Ovary (tissue), 3 donors: ENCODE data around the gene GPR141.

Experiments used
- CTCF ChIP-seq, 3 donors: fragments of 450-650 bp in 2 of 3; fragments of 200-600 bp in 1 of 3; IDR thresholded peaks; one replicate each; pipeline versions ENCODE4 v1.5.1 to v1.8.0; 2016 to 2022; ENCODE audit warnings: antibody characterized with exemption in 3 of 3, mild to moderate bottlenecking in 1 of 3
- POLR2A ChIP-seq: fragments of 450-650 bp; IDR thresholded peaks from one replicate; pipeline ENCODE4 v1.6.1; 2017; ENCODE audit warnings: antibody characterized with exemption, mild to moderate bottlenecking, moderate library complexity
- donor health status: DM: no; HTN: no; CAD: no.

DNA sequence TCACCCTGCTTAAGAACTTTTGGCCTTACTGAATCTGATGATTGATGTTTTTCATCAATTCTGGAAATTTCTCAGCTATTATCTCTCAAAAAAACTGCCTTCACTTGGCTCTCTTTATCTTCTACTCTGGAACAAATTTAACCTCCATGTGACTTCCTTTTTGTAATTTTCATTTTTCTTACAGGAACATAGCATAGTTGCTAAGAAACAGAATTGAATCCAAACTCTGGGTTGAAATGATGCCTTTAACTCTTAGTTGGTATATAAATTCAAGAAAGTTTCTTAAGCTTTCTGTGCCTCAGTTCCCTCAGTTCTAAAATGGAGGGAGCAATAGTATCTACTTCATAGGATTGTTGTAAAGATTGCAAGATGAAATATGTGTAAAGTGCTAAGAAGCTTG lies 19.8 kb downstream of the GPR141 start:
- no peak for TF ChIP-seq CTCF (IDR thresholded peaks at IDR 0.05)
- TF ChIP-seq POLR2A = no peak
